HepG2 (cell line): ENCODE measurements around the gene CPZ. TPM values are rescaled to one million over a fixed set of nuclear protein-coding genes. Genes with fewer than 3 reads are reported as not detected.

Experiments used
- ATF7-NPFF ChIP-seq: sonication (generic); formaldehyde crosslinking; IDR thresholded peaks from 2 replicates; pipeline ENCODE4 v1.8.1; 2023; ENCODE audit warnings: mild to moderate bottlenecking, low read depth, missing genetic modification reagents, moderate library complexity
- BCL6 ChIP-seq: IDR thresholded peaks from 2 replicates; pipeline ENCODE4 v1.6.1; 2016; ENCODE audit warnings: missing genetic modification reagents, missing compliant biosample characterization
- BRCA1 ChIP-seq: sonication (generic); formaldehyde crosslinking; IDR thresholded peaks from 2 replicates; pipeline ENCODE4 v1.4.0; 2020; ENCODE audit warnings: missing genetic modification reagents
- DDIT3 ChIP-seq: sonication (generic); formaldehyde crosslinking; IDR thresholded peaks from 2 replicates; pipeline ENCODE4 v1.4.0; 2020; ENCODE audit warnings: mild to moderate bottlenecking, missing genetic modification reagents
- MIER2 ChIP-seq: IDR thresholded peaks from 2 replicates; pipeline ENCODE4 v1.6.1; 2016; ENCODE audit warnings: missing biosample characterization, missing genetic modification reagents
- POLR2AphosphoS5 ChIP-seq: IDR thresholded peaks from 2 replicates; pipeline ENCODE4 v1.6.1; 2012; ENCODE audit warnings: low read depth, low read length
- SAP130 ChIP-seq: IDR thresholded peaks from 2 replicates; pipeline ENCODE4 v1.6.1; 2016; ENCODE audit warnings: low read depth
- TRIM24 ChIP-seq: sonication (generic); formaldehyde crosslinking; IDR thresholded peaks from 2 replicates; pipeline ENCODE4 v1.8.0; 2022; ENCODE audit warnings: mild to moderate bottlenecking, missing genetic modification reagents
- ZBTB46 ChIP-seq: sonication (generic); formaldehyde crosslinking; IDR thresholded peaks from 2 replicates; pipeline ENCODE4 v1.4.0; 2020; ENCODE audit warnings: mild to moderate bottlenecking, missing genetic modification reagents, borderline replicate concordance
- ZNF510 ChIP-seq: sonication (generic); formaldehyde crosslinking; IDR thresholded peaks from 2 replicates; pipeline ENCODE4 v1.4.0; 2020; ENCODE audit warnings: low read depth, mild to moderate bottlenecking, missing genetic modification reagents
- polyA plus RNA-seq, 8 experiments: library from polyadenylated mRNA; depleted of rRNA in 3 of 8; stranded (reverse) in 7 of 8; unstranded in 1 of 8; fragments of >200 nt; fragmentation: Illumina TruSeq in 4 of 8; extraction: Trizol in 4 of 8; gene quantifications; 2 replicates each; pipeline versions ENCODE4 v1.2.1 to v1.2.3, GENCODE V29; 2011 to 2016; ENCODE audit warnings: low read depth in 4 of 8, missing spikeins in 1 of 8, mixed read lengths in 1 of 8; ENCODE audit not compliant: insufficient read depth in 1 of 8
- total RNA-seq, 5 experiments: library from RNA; depleted of rRNA; stranded (reverse); fragments of >200 nt; fragmentation: Illumina TruSeq; extraction: Trizol; gene quantifications; 2 replicates each; pipeline ENCODE4 v1.2.3, GENCODE V29; 2016; ENCODE audit warnings: low read depth in 1 of 5

CPZ gene
- total and polyA plus RNA-seq, 2 of the 13 experiments (the other 11 are each of a cell fraction or from before 2014, with no cell fraction given), result 0.58 to 0.61 TPM

- no peak for TF ChIP-seq DDIT3 (CRISPR knock-in tag)
- TF ChIP-seq ZBTB46 (CRISPR knock-in tag), result no peak
- TF ChIP-seq TRIM24, result no peak
- peak; percentile 36; the same call in 1 of the 2 replicates for TF ChIP-seq SAP130
- TF ChIP-seq BRCA1 (CRISPR knock-in tag), result no peak
- TF ChIP-seq ATF7-NPFF, result peak; percentile 79; the same call in 1 of the 2 replicates
- TF ChIP-seq ZNF510 (CRISPR knock-in tag), result no peak
- TF ChIP-seq MIER2 (CRISPR knock-in tag), result peak; percentile 97
- no peak for TF ChIP-seq POLR2AphosphoS5
- 0 out of 2 replicates have a peak, but pooled peaks have one; percentile 27 for TF ChIP-seq BCL6 (CRISPR knock-in tag)
- TF ChIP-seq, all 625 proteins: peak for 162
These were observed 12.1 kb upstream of the CPZ start, which contains the start of gene GPR78 (continued) for GRCh38 chr4:8580321-8581093.
